GM12891 (cell line): ENCODE data around the gene SLCO1B3.

Experiments
- POLR2A ChIP-seq: IDR thresholded peaks from 2 replicates; pipeline ENCODE4 v1.6.1; 2011; ENCODE audit warnings: low read depth, low read length, control low read depth
- TAF1 ChIP-seq: IDR thresholded peaks from 2 replicates; pipeline ENCODE4 v1.6.1; 2011; ENCODE audit warnings: low read depth, low read length, control low read depth

- no peak for TF ChIP-seq POLR2A
- TF ChIP-seq TAF1: no peak
Observed at GRCh38 chr12:20822925-20823324, 12.4 kb downstream of the SLCO1B3 start.
